BLaER1 (cell line): Measurements from ENCODE around the gene QPCTL.

Experiments
- H3K27ac ChIP-seq: shearing (Covaris generic); formaldehyde crosslinking; 2 replicates; pipeline ENCODE4 v1.8.1; 2022
- H3K27me3 ChIP-seq: shearing (Covaris generic); formaldehyde crosslinking; 2 replicates; pipeline ENCODE4 v1.8.1; 2022
- H3K36me3 ChIP-seq: shearing (Covaris generic); formaldehyde crosslinking; 2 replicates; pipeline ENCODE4 v1.8.1; 2022
- H3K4me1 ChIP-seq: shearing (Covaris generic); formaldehyde crosslinking; 2 replicates; pipeline ENCODE4 v1.8.1; 2022
- H3K4me2 ChIP-seq: shearing (Covaris generic); formaldehyde crosslinking; 2 replicates; pipeline ENCODE4 v1.8.1; 2022
- H3K4me3 ChIP-seq: shearing (Covaris generic); formaldehyde crosslinking; 2 replicates; pipeline ENCODE4 v1.8.1; 2022
- H3K9ac ChIP-seq: shearing (Covaris generic); formaldehyde crosslinking; 2 replicates; pipeline ENCODE4 v1.8.1; 2022
- H3K9me3 ChIP-seq: shearing (Covaris generic); formaldehyde crosslinking; 2 replicates; pipeline ENCODE4 v1.8.1; 2022
- H4K20me1 ChIP-seq: shearing (Covaris generic); formaldehyde crosslinking; 2 replicates; pipeline ENCODE4 v1.8.1; 2022
- Cebpa-rat ChIP-seq: shearing (Covaris generic); IDR thresholded peaks from 2 replicates; pipeline ENCODE4 v1.8.1; 2022

Gene QPCTL

DNA sequence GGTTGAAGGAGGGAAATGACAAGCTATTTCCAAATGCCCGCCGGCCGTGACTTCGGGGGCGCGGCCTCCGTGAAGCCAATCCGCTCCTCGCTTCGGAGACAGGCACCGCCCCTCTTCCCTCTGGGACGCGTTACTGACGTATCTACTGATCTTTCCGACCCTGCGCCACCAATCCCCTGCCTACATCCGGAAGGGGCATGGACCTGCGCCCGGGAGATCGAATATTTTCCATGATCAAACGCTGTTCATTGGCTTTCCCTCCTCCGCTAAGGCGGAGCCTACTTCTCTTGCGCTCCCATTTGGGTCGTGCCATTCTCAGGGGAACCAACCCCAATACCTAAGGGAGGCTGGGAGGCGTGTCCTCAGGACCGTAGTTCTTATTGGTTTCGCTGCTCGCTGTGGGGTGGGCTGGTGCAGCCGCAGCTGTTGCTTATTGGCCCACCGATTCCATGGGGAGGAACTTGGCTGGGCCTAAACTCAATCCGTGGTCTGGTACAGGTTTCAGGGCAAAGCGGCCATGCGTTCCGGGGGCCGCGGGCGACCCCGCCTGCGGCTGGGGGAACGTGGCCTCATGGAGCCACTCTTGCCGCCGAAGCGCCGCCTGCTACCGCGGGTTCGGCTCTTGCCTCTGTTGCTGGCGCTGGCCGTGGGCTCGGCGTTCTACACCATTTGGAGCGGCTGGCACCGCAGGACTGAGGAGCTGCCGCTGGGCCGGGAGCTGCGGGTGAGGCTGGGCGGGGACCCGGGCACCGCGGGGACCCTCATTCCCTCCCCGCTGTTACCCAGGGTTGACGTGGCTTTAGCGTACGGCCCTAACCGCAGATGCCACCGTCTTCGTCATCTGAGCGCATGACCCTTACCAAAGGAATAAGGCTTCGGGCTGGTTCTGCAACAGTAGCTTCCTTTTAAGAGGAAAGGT, at the start of gene QPCTL:
Gene QPCTL, plus strand, starts transcription at position 480 of the 919 bp plus-strand sequence. Its CDS starts 38 bp downstream, at position 518.
- H3K36me3 ChIP-seq: peaks cover 50% of the 10 kb centered on the region
- TF ChIP-seq Cebpa-rat: no peak
- H3K4me1 ChIP-seq: peaks cover 22% of the 10 kb centered on the region
- H3K4me3 ChIP-seq: peak within 1 kb of the TSS; percentile 89
- H3K4me2 ChIP-seq: peak within 1 kb of the TSS; percentile 92
- H3K27me3 ChIP-seq: no peaks in the 10 kb centered on the region
- peak within 1 kb of the TSS; percentile 87 for H3K27ac ChIP-seq
- no peaks in the 10 kb centered on the region for H3K9me3 ChIP-seq
- H4K20me1 ChIP-seq: peaks cover 39% of the 10 kb centered on the region
- peak within 1 kb of the TSS; percentile 94 for H3K9ac ChIP-seq

GRCh38 chr19:45643024-45643926, 49.2 kb upstream of the QPCTL start:
- Histone ChIP-seq H3K27me3 (peaks cover 33% of the 10 kb centered on the region), H3K4me2 (peak overlapping the region; percentile 94), H3K4me1 (peaks cover 59% of the 10 kb centered on the region), H3K27ac (no peak overlapping the region), H3K9ac (no peak overlapping the region), H3K9me3 (no peaks in the 10 kb centered on the region), H4K20me1 (no peaks in the 10 kb centered on the region), H3K36me3 (no peaks in the 10 kb centered on the region), H3K4me3 (peak overlapping the region; percentile 59)
- no peak for TF ChIP-seq Cebpa-rat

DNA sequence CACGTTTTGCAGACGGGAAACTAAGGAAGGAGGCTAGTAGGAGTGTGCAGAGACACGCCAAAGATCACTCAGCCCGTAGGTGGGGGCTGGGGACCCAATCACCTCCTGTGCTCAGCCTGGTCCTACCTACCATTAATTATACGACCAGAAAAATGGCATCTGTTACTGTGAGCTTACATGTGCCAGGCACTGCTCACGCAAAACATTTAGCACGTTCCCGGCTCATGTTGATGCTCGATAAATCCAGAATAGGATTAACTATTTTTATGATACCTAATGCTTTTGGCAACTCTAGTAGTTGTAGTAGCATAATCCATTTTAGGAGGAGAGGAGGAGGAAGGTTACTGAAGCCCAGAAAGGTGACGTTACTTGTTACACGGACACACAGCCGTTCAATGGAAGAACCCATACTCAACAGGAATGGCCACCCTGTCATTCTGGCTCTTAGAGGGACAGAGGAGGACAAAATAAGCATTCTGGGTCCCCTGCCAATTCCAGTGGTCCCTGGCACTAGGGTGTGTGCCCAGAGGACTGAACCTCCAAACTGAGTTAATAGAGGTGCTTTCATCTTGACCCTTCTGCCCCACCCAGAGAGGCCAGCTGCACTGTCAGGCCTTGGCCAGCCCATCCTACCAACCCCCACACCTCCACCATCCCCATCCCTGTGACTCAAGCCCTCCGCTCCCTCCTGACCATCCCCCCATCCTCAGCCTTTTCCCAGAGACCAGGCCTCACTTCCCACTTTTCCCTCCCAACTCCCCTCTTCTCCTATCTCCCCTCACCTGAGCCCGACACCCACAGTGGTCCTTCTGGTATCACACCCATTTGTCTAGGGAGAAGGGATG, 48.3 kb upstream of the QPCTL start:
- no peak for TF ChIP-seq Cebpa-rat
- H3K4me3 ChIP-seq: peak overlapping the region; percentile 59; the same call in 1 of the 2 replicates
- H3K36me3 ChIP-seq: no peaks in the 10 kb centered on the region
- no peak overlapping the region for H3K9ac ChIP-seq
- H3K4me2 ChIP-seq: peak overlapping the region; percentile 94
- peaks cover 33% of the 10 kb centered on the region for H3K27me3 ChIP-seq
- no peak overlapping the region for H3K27ac ChIP-seq
- H3K4me1 ChIP-seq: peaks cover 52% of the 10 kb centered on the region
- H4K20me1 ChIP-seq: no peaks in the 10 kb centered on the region
- no peaks in the 10 kb centered on the region for H3K9me3 ChIP-seq

- H3K4me3 ChIP-seq: peak overlapping the region; percentile 61
- no peak for TF ChIP-seq Cebpa-rat
- no peaks in the 10 kb centered on the region for H3K9me3 ChIP-seq
- H3K27ac ChIP-seq: no peak overlapping the region
- peak overlapping the region; percentile 63 for H3K4me2 ChIP-seq
- no peaks in the 10 kb centered on the region for H4K20me1 ChIP-seq
- peaks cover 33% of the 10 kb centered on the region for H3K27me3 ChIP-seq
- H3K4me1 ChIP-seq: peaks cover 43% of the 10 kb centered on the region
- no peaks in the 10 kb centered on the region for H3K36me3 ChIP-seq
- H3K9ac ChIP-seq: no peak overlapping the region
These were observed 47.3 kb upstream of the QPCTL start for GRCh38 chr19:45645068-45645630.

DNA sequence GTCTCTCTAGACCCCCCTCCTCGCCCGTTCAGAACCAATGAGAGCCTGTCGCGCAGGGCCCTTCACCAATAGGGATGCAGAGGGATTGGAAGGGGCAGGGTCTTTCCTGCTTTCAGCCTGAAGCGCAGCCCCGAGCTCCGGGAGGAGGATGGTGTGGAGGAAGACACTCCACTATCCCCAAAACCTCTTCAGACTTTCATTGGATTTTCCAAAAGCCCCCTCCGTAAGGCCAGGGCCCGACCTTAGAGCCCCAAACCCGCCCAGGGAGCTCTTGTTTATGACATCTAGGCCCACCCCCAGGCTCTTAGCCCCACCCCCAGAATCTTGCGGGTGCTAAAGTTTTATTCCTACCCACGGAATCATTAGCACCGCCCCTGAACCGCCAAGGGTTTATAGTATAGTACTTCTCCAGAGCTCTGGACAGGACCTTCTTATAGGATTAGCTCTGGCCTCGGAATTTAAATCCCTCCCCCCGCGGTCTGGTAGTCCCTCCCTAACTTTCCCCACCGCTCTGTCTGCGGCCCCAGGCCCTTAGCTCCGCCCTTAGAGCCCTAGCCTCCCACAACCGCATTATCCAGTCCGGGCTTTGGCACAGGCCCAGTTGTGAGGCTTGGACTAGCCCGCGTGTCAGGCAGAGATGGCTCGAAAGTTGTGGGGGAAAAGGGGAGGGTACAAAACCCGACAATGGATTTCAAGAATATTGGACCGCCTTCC, 46.7 kb upstream of the QPCTL start:
- Histone ChIP-seq H3K36me3 (no peaks in the 10 kb centered on the region), H3K4me3 (peak overlapping the region; percentile 61), H3K27me3 (peaks cover 33% of the 10 kb centered on the region), H3K9me3 (no peaks in the 10 kb centered on the region), H4K20me1 (no peaks in the 10 kb centered on the region), H3K4me1 (peaks cover 39% of the 10 kb centered on the region), H3K4me2 (peak overlapping the region; percentile 63), H3K9ac (no peak overlapping the region; the same call in 1 of the 2 replicates), H3K27ac (no peak overlapping the region)
- no peak for TF ChIP-seq Cebpa-rat

DNA sequence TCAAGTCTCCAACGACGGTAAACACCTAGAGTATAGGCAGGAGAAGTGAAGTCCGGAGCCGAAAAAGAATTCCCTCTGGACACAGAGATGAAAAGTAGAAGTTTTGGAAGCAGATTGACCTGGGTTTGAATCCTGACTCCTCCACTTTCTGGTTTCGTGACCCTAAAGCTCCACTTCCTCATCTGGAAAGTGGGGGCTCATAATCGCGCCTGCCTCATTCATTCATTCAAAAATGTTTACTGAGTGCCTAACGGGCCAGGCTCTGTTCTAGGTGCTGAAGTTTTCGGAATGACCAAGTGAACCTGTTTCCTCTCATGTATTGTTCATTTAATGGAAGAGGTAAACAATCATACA, 46.1 kb upstream of the QPCTL start:
- H4K20me1 ChIP-seq: no peaks in the 10 kb centered on the region
- TF ChIP-seq Cebpa-rat: no peak
- no peak overlapping the region; the same call in 1 of the 2 replicates for H3K9ac ChIP-seq
- H3K36me3 ChIP-seq: no peaks in the 10 kb centered on the region
- peaks cover 34% of the 10 kb centered on the region for H3K4me1 ChIP-seq
- H3K4me3 ChIP-seq: peak overlapping the region; percentile 61
- peaks cover 33% of the 10 kb centered on the region for H3K27me3 ChIP-seq
- H3K27ac ChIP-seq: no peak overlapping the region
- peak overlapping the region; percentile 63 for H3K4me2 ChIP-seq
- no peaks in the 10 kb centered on the region for H3K9me3 ChIP-seq

GRCh38 chr19:45650722-45651121, 41.7 kb upstream of the QPCTL start:
- no peak for TF ChIP-seq Cebpa-rat
- H3K4me3 ChIP-seq: no peak overlapping the region

DNA sequence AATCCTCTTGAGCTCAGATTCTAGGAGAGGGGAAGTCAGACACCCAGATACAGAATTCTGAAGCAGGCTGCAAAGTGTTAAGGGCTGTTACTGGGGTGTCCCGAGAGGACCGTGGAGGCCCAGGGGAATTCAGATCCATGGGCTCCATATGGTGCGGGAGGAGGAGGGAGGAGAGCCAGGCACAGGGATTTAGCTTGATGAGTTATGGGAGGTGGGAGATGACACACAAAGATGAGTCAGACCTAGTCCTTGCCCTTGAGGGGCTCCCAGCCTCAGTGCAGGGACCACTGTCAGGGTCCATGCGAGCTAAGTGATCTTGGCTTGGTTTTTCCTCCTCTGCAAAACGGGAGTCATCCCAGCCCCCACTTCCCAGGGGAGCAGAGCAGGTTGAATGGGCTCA, 38.8 kb upstream of the QPCTL start:
- H3K27me3 ChIP-seq: no peaks in the 10 kb centered on the region

More at GRCh38 chr19:45650722-45651121, 41.7 kb upstream of the QPCTL start:
- Histone ChIP-seq H3K4me2 (no peak overlapping the region), H3K4me1 (peaks cover 12% of the 10 kb centered on the region; the same call in 1 of the 2 replicates), H4K20me1 (no peaks in the 10 kb centered on the region), H3K27me3 (peaks cover 9% of the 10 kb centered on the region), H3K9ac (no peak overlapping the region), H3K9me3 (no peaks in the 10 kb centered on the region), H3K27ac (no peak overlapping the region), H3K36me3 (no peaks in the 10 kb centered on the region)

More for the DNA sequence above, 38.8 kb upstream of the QPCTL start:
- Histone ChIP-seq H3K9me3 (no peaks in the 10 kb centered on the region), H4K20me1 (no peaks in the 10 kb centered on the region), H3K4me1 (peaks cover 4% of the 10 kb centered on the region; the same call in 1 of the 2 replicates), H3K36me3 (no peaks in the 10 kb centered on the region), H3K9ac (no peak overlapping the region), H3K4me3 (no peak overlapping the region), H3K4me2 (no peak overlapping the region), H3K27ac (no peak overlapping the region)
- TF ChIP-seq Cebpa-rat: no peak
